DND-41 (cell line): Measurements from ENCODE around the gene CD81.

ENCODE experiments used
- EZH2 ChIP-seq: IDR thresholded peaks from 3 replicates; pipeline ENCODE4 v1.6.1; 2012; ENCODE audit warnings: borderline replicate concordance, low read depth, mild to moderate bottlenecking, moderate library complexity, low read length, inconsistent platforms; ENCODE audit not compliant: severe bottlenecking
- TF ChIP-seq, protein P1 (sequence below): IDR thresholded peaks from 2 replicates; pipeline ENCODE4 v1.5.1; 2012; ENCODE audit warnings: borderline replicate concordance, low read length, moderate library complexity, mild to moderate bottlenecking; ENCODE audit not compliant: poor library complexity, severe bottlenecking; ENCODE audit errors: extremely low read depth

DNA sequence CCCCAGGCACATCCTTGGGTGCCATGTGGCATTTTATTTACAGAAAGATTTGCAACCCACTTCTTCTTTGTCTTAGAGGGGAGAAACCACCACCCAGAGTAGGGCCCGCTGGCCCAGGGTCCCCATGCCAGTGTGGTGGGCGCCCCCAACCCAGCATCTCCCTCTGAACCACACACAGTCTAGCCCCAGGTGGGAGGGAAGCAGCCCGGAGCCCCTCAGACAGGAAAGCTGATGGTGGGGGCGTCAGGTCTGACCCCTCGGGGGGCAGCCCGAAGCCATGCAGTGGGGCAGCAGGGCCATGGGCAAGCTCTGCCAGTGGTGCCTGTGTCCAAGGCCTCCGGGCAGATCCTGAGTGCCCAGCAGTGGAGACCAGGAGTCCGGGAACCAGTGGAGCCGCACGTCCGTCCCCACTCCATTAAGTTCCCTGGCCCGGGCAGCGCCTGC, 55.5 kb downstream of the CD81 start:
- TF ChIP-seq, protein P1, sequence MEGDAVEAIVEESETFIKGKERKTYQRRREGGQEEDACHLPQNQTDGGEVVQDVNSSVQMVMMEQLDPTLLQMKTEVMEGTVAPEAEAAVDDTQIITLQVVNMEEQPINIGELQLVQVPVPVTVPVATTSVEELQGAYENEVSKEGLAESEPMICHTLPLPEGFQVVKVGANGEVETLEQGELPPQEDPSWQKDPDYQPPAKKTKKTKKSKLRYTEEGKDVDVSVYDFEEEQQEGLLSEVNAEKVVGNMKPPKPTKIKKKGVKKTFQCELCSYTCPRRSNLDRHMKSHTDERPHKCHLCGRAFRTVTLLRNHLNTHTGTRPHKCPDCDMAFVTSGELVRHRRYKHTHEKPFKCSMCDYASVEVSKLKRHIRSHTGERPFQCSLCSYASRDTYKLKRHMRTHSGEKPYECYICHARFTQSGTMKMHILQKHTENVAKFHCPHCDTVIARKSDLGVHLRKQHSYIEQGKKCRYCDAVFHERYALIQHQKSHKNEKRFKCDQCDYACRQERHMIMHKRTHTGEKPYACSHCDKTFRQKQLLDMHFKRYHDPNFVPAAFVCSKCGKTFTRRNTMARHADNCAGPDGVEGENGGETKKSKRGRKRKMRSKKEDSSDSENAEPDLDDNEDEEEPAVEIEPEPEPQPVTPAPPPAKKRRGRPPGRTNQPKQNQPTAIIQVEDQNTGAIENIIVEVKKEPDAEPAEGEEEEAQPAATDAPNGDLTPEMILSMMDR = no peak
- no peak for TF ChIP-seq EZH2
